Neural cell (in vitro differentiated cells): ENCODE data around the gene MOB3A. TPM values are rescaled to one million over a fixed set of nuclear protein-coding genes. Genes with fewer than 3 reads are reported as not detected.

ENCODE experiments used
- H2AFZ ChIP-seq: fragments of 200-600, 300-800 bp; sonication (generic), shearing (Covaris generic); 2 replicates; pipeline ENCODE4 v1.6.0; 2014; ENCODE audit warnings: low read depth, mild to moderate bottlenecking, antibody characterized with exemption, low read length, moderate library complexity
- H3F3A ChIP-seq: fragments of 200-600 bp; shearing (Covaris generic); 2 replicates; pipeline ENCODE4 v1.6.1; 2016; ENCODE audit warnings: mild to moderate bottlenecking, moderate library complexity, mixed read lengths, antibody characterized with exemption, low read length; ENCODE audit not compliant: insufficient read depth, poor library complexity, severe bottlenecking
- H3K27ac ChIP-seq: fragments of 200-600, 300-800 bp; sonication (generic), shearing (Covaris generic); 2 replicates; pipeline ENCODE4 v1.5.1; 2014; ENCODE audit warnings: mild to moderate bottlenecking, low read length, moderate library complexity
- H3K27me3 ChIP-seq: fragments of 300-800, 200-600 bp; sonication (generic), shearing (Covaris generic); 2 replicates; pipeline ENCODE4 v1.6.0; 2014; ENCODE audit warnings: mild to moderate bottlenecking, low read depth, low read length, moderate library complexity; ENCODE audit not compliant: insufficient read depth
- H3K36me3 ChIP-seq: fragments of 300-800, 200-600 bp; sonication (generic), shearing (Covaris generic); 2 replicates; pipeline ENCODE4 v1.5.1; 2014; ENCODE audit warnings: mild to moderate bottlenecking, antibody characterized with exemption, low read length, moderate library complexity; ENCODE audit not compliant: insufficient read depth
- H3K4me2 ChIP-seq: fragments of 300-800, 200-600 bp; sonication (generic), shearing (Covaris generic); 2 replicates; pipeline ENCODE4 v1.6.0; 2014; ENCODE audit warnings: mild to moderate bottlenecking, low read length
- H3K4me3 ChIP-seq: fragments of 300-800, 200-600 bp; sonication (generic), shearing (Covaris generic); 2 replicates; pipeline ENCODE4 v1.5.1; 2014; ENCODE audit warnings: mild to moderate bottlenecking, low read length, moderate library complexity
- H3K79me2 ChIP-seq: fragments of 200-600 bp; shearing (Covaris generic); replicated peaks from 2 replicates; pipeline ENCODE4 v1.6.0; 2014; ENCODE audit warnings: mild to moderate bottlenecking, low read length, moderate library complexity; ENCODE audit not compliant: insufficient read depth
- H3K9ac ChIP-seq: fragments of 300-800, 200-600 bp; sonication (generic), shearing (Covaris generic); 2 replicates; pipeline ENCODE4 v1.6.1; 2016; ENCODE audit warnings: mild to moderate bottlenecking, low read length, mixed read lengths
- H3K9me2 ChIP-seq: fragments of 200-600 bp; shearing (Covaris generic); 2 replicates; pipeline ENCODE4 v1.6.1; 2016; ENCODE audit warnings: mild to moderate bottlenecking, low read length, mixed read lengths; ENCODE audit not compliant: insufficient read depth
- H3K9me3 ChIP-seq: fragments of 200-600, 300-800 bp; sonication (generic), shearing (Covaris generic); 2 replicates; pipeline ENCODE4 v1.6.1; 2016; ENCODE audit warnings: mild to moderate bottlenecking, mixed run types, low read length, moderate library complexity, mixed read lengths
- H4K20me1 ChIP-seq: fragments of 200-600 bp; shearing (Covaris generic); 2 replicates; pipeline ENCODE4 v1.6.1; 2016; ENCODE audit warnings: mild to moderate bottlenecking, mixed run types; ENCODE audit not compliant: insufficient read depth
- CTCF ChIP-seq: fragments of 450-650 bp; IDR thresholded peaks from 2 replicates; pipeline ENCODE4 v1.5.1; 2014; ENCODE audit warnings: antibody characterized with exemption, mild to moderate bottlenecking, moderate library complexity; ENCODE audit not compliant: poor library complexity, severe bottlenecking
- EP300 ChIP-seq: fragments of 450-650 bp; conservative IDR thresholded peaks from 2 replicates; pipeline ENCODE4 v1.6.1; 2014; ENCODE audit warnings: antibody characterized with exemption, mild to moderate bottlenecking, moderate library complexity; ENCODE audit not compliant: poor library complexity, severe bottlenecking
- EZH2 ChIP-seq: fragments of 200-600, 300-800 bp; shearing (Covaris generic), sonication (generic); IDR thresholded peaks from 2 replicates; pipeline ENCODE4 v1.6.1; 2014; ENCODE audit warnings: antibody characterized with exemption, low read length, borderline replicate concordance, mild to moderate bottlenecking; ENCODE audit not compliant: insufficient read depth, poor library complexity, severe bottlenecking
- MXI1 ChIP-seq: fragments of 450-650 bp; conservative IDR thresholded peaks from 2 replicates; pipeline ENCODE4 v1.6.1; 2014; ENCODE audit warnings: antibody characterized with exemption, mild to moderate bottlenecking; ENCODE audit not compliant: poor library complexity, severe bottlenecking
- POLR2AphosphoS5 ChIP-seq: IDR thresholded peaks from 2 replicates; pipeline ENCODE4 v1.6.1; 2012
- RAD21 ChIP-seq: fragments of 450-650 bp; conservative IDR thresholded peaks from 2 replicates; pipeline ENCODE4 v1.6.1; 2014; ENCODE audit warnings: antibody characterized with exemption, mild to moderate bottlenecking, moderate library complexity
- REST ChIP-seq: IDR thresholded peaks from 2 replicates; pipeline ENCODE4 v1.6.1; 2012; ENCODE audit warnings: borderline replicate concordance
- SMC3 ChIP-seq: fragments of 450-650 bp; conservative IDR thresholded peaks from 2 replicates; pipeline ENCODE4 v1.6.1; 2014; ENCODE audit warnings: antibody characterized with exemption, mild to moderate bottlenecking, moderate library complexity; ENCODE audit not compliant: poor library complexity
- TAF1 ChIP-seq: IDR thresholded peaks from 2 replicates; pipeline ENCODE4 v1.6.1; 2012; ENCODE audit warnings: low read depth
- polyA plus RNA-seq: library from polyadenylated mRNA; depleted of rRNA; stranded (reverse); fragments of >200 nt; gene quantifications from 2 replicates; pipeline ENCODE4 v1.2.3, GENCODE V29; 2014

The MOB3A gene
- polyA plus RNA-seq, 1 donor from 2014 or later: 5.8 TPM

DNA sequence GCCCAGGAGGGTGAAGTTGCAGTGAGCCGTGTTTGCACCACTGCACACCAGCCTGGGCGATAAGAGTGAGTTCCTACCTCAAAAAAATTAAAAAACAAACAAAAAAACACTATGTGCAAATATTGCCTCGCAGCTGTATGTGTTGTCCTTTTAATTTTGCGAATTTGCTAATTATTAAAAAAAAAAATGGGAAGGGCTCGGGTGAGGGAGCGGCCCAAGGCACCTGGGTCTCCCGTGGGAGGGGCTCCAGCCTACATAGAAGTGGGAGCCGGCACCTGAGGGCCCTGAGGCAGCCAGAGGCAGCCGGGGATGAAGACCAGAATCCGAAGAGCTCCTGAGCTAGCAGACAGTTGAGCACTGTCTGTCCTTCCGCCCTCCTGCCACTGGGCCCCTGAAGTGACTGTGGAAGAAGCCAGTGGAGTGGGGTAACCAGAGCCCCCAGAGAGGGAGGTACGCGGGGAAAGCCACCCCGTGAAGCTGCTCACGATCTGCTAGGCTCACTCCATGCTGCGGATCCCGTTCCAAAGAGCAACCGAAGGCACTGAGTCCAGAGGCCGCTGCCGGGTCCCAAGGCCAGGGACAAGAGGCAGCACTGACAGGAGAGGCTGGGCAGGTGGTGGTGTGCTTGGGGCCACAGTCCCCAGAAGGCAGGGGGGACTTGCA lies 7.0 kb upstream of the MOB3A start:
- no peaks in the 10 kb centered on the region for H3K36me3 ChIP-seq
- H3K9ac ChIP-seq: no peak overlapping the region
- no peaks in the 10 kb centered on the region for H3K9me3 ChIP-seq
- H2AFZ ChIP-seq: no peak overlapping the region
- H3K4me2 ChIP-seq: no peak overlapping the region
- no peak overlapping the region for H3K27ac ChIP-seq
- no peaks in the 10 kb centered on the region for H4K20me1 ChIP-seq
- no peaks in the 10 kb centered on the region for H3K9me2 ChIP-seq
- no peaks in the 10 kb centered on the region for H3K27me3 ChIP-seq
- TF ChIP-seq EP300 (no peak), TAF1 (no peak), REST (no peak), MXI1 (no peak), CTCF (no peak), POLR2AphosphoS5 (no peak), SMC3 (no peak), EZH2 (no peak), RAD21 (no peak)
- H3K4me3 ChIP-seq: no peak overlapping the region
- H3F3A ChIP-seq: no peaks in the 10 kb centered on the region
- peaks cover 7% of the 10 kb centered on the region for H3K79me2 ChIP-seq

DNA sequence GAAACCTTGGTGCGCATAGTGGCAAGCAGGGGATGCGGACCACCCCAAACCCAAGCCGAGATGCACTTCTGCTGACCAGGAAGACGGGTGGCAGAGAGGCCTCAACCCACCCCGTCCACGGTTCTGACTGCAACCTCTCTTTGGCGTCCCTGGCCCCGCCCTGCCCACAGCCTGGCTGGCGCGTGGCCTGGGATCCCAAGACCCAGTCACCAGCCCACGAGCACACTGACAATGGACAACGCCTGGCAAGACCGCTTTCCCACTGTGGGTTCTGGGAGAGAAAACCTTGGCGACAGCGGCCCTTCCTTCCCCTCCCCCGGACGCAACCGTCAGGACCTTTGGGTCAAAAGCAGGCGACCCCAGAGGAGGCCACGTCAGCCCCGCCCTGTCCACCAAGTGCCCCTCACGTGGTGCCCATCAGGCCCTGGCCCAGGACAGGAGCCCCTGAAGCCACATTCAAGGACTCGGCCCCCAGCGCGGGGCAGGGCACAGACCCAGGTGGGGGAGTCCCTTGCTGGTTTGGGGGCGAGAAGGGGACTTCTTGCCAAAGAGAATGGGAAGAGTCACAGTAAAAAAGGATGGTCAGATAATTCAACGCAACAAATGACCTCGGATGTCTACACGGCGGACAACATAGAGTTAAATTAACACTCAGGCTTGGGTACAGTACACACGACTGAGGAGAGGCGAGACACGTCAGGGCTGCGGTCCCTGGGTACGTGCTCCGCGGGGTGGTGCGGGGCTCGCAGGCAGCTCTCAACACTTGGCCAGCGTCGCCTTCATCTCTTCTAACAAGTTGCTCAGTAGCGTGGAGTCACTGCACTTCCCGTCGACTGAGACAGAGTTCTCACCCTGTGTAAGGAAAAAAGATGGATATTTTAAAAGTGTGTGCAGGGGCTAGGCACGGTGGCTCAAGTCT lies 5.5 kb upstream of the MOB3A start:
- no peak overlapping the region for H3K27ac ChIP-seq
- no peak for TF ChIP-seq TAF1
- no peak for TF ChIP-seq EZH2
- no peak for TF ChIP-seq SMC3
- TF ChIP-seq CTCF: no peak
- TF ChIP-seq MXI1: no peak
- no peak for TF ChIP-seq RAD21
- no peak for TF ChIP-seq REST
- no peak for TF ChIP-seq POLR2AphosphoS5
- TF ChIP-seq EP300: no peak
- H3K4me3 ChIP-seq: no peak overlapping the region
- H3K4me2 ChIP-seq: no peak overlapping the region
- no peaks in the 10 kb centered on the region for H3K36me3 ChIP-seq
- no peak overlapping the region for H2AFZ ChIP-seq
- no peaks in the 10 kb centered on the region for H3K9me2 ChIP-seq
- no peak overlapping the region for H3K9ac ChIP-seq
- H3F3A ChIP-seq: no peaks in the 10 kb centered on the region
- H3K27me3 ChIP-seq: no peaks in the 10 kb centered on the region
- no peaks in the 10 kb centered on the region for H4K20me1 ChIP-seq
- peaks cover 7% of the 10 kb centered on the region for H3K79me2 ChIP-seq
- no peaks in the 10 kb centered on the region for H3K9me3 ChIP-seq
